SK-N-MC (cell line): ENCODE measurements around the gene ARHGEF7.

ENCODE experiments used
- EZH2 ChIP-seq: fragments of 200-600 bp; sonication (generic); IDR thresholded peaks from one replicate; pipeline ENCODE4 v1.6.1; 2017; ENCODE audit warnings: antibody characterized with exemption
- FOXP2 ChIP-seq: optimal IDR thresholded peaks from 2 replicates; pipeline ENCODE3; 2011; ENCODE audit warnings: mild to moderate bottlenecking, moderate library complexity; ENCODE audit not compliant: insufficient read depth; ENCODE audit errors: extremely low read length, control extremely low read depth
- POLR2AphosphoS5 ChIP-seq: IDR thresholded peaks from 2 replicates; pipeline ENCODE4 v1.6.1; 2012; ENCODE audit warnings: mild to moderate bottlenecking, low read depth, low read length, borderline replicate concordance

GRCh38 chr13:111095031-111095840 is 19.9 kb upstream of the ARHGEF7 start:
- TF ChIP-seq EZH2, result no peak
- TF ChIP-seq POLR2AphosphoS5, result no peak
- TF ChIP-seq FOXP2, result no peak
